ENCODE measurements around the gene ENKD1.

ENKD1 gene

GRCh38 chr16:67678354-67679023, 11.9 kb upstream of the ENKD1 start:
- no peak for DNase-seq

DNA sequence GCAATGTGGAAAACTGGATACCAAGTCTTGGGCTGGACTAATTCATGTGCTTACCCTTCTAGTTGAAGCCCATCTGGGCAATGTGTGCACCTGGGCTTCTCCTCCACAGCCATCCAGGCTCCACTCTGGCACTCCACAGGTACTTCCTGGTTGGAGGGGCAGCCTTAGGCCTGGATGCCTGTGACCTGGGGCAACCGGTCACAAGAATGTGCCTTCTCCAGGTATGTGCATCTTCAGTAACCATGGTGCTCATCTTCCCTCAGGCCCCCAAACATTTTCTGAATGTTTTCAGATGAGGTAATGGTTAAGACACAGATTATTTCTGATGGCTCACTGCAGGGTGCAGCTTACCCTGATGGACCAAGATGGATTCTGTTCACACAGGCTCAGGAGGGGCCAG, 11.2 kb upstream of the ENKD1 start:
- DNase-seq, result no peak

GRCh38 chr16:67676939-67677338, 10.4 kb upstream of the ENKD1 start:
- no peak for DNase-seq

GRCh38 chr16:67676516-67676915, 10.0 kb upstream of the ENKD1 start:
- DNase-seq, result no peak

- no peak for DNase-seq
Observed at GRCh38 chr16:67675999-67676398, 9.4 kb upstream of the ENKD1 start.

DNA sequence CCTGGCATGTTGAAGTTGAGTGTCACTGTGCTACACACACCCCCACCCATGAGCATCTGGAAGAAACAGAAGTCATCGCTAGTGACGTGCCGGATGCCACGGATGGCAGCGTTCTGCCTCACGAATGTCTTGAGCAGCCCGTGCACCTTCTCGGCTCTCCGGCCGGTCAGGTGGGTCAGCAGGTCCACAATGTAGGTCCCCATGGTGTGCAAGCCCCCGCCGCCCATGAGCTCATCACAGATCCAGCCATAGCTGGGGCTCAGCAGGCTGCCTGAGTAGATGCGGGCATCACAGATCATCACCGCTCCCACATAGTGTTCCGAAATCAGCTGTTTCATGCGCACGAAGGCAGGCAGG, 9.0 kb upstream of the ENKD1 start:
- no peak for DNase-seq

DNA sequence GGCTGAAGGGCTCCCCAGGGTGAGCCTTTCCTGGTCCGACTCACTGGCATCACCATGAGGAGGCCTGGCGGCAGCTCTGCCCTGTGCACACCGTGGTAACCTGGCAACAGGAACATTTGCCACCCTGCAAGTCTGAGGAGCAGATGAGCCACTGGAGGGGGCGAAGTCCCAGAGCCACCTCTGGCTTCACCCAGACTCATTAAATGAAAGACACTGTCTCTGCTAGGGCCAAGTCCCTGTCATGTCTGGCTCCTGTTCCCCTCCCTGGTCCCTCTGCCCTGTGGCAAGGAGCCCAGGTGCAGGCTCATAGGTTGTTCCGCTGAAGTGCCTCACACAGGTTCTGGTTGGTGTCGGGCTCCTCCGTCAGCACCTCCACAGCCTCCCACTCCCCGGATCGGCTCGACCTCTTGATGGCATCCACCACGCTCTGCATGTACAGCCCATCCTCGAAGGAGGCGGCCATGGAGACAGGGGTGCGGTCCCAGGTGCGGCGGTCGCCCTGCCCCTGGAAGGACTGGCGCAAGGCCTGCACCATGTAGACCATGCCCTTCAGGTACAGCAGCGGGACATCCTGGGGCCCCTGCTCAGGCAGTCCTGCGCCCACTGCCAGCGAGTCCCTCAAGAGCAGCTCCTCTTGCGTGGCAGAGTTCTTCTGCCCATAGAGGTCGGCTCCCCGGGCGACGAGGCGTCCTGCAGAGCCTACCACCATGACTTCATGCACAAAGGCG, 8.5 kb upstream of the ENKD1 start:
- no peak for DNase-seq

GRCh38 chr16:67673712-67674580, 7.4 kb upstream of the ENKD1 start:
- DNase-seq, result no peak

DNA sequence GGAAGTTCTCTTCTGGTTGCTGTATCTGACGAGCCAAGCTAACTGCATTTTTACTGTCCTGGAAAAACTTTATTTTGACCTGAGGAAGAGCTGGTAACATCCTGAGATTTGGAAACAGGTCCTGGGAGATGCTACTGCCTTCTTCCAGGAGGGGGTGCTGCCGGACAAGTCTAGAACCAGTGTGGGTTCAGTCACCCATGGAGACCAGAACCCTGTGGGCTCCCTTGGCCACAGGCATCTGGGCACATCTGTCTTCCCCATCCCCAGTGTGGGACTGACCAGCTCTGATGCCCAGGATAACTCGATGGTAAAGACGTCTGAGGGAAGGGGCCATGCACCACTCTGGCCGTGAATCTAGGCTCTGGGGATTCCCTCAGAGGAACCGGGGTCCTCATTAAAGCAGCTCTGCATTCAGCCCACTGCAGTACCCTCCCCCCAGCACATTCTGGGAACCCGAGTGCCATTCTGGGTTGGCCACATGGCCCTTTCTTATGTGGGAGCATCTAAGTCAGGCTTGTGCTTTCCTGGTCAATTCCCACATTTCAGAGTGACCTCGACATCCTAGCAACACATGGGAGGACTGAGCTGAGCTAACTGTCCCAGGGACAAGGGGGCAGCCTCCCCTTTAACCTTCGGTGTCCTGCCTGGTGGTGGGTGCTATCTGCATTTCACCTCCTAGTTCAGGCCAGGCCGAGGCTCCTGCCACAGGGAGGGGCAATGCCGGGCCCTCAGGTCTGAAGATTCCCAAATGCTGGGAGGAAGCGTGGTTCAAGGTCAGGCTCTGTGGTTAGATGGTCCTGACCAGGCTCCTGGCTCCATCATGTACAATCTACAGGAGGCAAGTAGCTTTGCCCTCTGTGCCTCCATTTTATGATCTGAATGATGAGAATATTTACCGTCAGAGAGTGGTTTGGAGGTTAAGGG, 6.5 kb upstream of the ENKD1 start:
- DNase-seq, result peak; percentile 70

DNA sequence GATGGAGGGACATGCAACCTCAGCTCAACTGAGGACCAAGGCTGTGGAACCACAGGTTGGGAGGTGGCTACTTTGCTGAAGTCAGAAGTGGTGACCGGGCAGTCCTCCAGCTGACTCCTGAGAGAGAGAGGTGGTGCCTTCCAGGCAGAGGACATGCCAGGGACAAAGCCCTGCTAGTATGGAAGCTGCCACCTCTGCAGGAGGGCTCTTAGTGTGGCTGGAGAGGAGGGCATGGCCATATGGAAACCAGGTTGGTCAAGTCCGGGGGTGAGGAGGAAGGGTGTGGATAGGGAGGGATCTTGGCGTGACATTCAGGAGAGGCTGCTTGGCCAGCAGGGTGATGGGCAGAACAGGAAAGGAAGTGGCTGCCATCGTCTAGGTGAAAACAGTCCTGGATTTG, 5.8 kb upstream of the ENKD1 start:
- DNase-seq, result no peak

DNA sequence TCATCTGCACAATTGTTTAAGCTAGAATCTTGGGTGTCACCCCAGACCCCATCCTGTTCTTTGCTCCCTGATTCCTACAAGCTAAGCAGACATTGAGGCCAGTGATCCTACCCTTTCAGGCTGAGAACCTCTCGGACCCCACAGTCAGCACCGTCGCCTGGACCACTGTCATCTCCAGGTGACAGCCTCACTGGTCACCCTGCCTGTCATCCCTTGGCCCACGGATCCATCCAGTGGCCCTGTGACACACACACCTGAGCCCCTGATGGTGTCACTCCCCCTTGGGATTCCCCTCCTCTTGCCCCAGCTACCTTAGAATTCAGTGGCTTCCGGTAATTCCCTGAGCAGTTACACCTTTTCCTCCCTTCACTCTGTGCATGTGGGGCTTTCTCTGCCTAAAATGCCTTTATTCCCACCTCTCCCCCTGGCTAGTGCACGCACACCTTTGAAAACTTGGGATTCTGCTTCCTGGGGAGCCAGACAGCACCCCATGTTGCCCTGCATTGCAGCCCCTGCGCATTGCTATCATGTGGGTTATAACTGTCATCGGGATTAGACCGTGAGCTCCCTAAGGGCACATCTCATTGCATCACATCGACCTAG, 3.0 kb upstream of the ENKD1 start:
- DNase-seq, result no peak

DNA sequence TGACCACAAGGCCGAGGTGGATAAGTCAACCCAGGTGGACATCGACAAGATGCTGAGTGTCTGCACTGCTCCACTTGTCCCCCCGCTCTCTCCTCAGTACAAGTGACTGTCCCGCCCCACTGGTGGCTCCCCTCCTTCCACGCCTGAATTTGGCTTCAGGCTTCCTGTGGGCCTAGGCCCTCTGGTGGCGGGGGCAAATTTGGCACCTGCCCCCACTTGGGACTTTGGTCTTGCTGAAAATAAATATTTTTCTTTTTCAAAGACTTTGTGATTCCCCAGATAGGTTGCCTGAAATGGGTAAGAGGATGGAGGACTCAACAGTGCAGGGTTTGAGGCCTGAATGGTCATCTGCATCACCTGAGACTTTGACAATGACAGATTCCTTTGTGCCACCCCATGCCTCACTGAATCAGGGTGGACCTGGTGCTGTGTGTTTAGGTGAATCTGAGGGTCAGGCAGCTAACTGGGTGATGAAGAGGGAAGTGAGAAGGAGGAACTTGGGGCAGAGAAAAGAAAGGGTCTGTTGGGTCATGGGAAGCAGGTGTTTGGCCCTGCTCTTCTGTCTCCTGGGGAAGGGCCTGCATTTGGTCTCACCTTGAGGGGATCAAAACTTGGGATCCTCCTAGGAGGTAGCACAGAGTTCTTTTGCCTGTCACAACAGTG, 2.1 kb upstream of the ENKD1 start:
- no peak for DNase-seq

GRCh38 chr16:67667817-67668494, 1.4 kb upstream of the ENKD1 start:
- peak; percentile 95 for DNase-seq

GRCh38 chr16:67667453-67667816, 885 bp upstream of the ENKD1 start:
- no peak for DNase-seq

DNA sequence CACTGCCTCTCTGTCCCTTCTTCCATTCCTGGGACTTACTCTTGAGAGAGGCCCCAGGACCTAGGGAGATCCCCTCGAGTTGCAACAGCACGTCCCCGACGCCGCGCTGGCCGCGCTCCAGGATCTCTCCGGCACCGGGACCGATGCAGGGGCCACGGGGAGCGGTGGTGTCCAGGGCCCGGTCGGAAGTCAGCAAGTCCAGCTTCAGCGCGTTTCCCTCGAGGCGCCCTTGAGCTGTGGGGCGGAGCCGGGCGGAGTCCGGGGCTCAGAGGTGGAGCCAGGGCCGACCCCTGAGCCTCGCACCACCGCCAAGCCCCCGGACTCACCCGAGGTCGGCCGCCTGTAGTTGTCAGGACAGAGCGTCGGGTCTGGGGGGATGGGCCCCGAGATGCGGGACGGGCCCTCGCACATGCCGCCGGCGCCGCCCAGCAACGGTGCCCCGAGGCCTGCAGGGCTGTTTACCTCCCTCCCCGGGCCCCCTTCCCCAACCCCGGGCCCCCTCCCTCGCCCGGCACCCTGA, 458 bp downstream of the ENKD1 start:
- peak; percentile 73 for DNase-seq

DNA sequence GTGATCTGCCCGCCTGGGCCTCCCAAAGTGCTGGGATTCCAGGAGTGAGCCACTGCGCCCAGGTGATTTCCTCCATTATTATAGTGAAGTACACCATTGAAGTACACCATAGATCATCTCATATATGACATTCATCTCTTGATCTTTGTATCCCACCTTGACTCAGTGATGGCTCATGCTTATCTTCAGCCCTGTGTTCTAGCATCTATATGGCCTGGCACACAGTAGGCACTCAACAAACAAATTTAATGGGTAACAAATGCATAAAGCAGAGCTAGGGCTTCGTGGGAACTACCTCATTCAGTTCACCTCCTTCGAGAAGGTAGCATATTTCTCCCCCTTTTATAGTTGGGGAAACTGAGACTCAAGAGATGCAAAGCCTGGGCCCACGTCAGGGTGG, 952 bp downstream of the ENKD1 start:
- DNase-seq, result no peak

DNA sequence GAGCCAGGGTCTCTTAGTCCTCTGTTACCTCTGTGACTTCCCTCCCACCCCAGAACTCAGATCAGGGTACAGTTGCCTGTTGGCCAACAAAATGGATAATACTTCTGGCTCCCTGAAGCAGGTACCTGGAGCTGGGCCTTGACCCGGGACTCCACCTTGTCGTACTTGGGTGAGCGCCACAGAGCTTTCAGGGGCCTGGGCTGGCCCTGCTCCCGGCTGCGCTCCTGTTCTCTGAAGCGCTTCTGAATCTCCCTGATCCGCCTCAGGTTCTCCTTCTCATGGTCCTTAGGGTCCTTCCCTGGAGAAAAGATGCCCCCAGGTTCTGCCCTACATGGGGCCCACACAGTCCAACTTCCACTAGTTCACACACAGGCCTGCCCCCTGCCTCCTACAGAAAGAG, 1.7 kb downstream of the ENKD1 start:
- DNase-seq, result no peak

- peak; percentile 63 for DNase-seq
Observed at GRCh38 chr16:67664258-67664657, 2.3 kb downstream of the ENKD1 start.

GRCh38 chr16:67663877-67664222, 2.7 kb downstream of the ENKD1 start:
- no peak for DNase-seq

- DNase-seq, result peak; percentile 51
Observed at GRCh38 chr16:67663151-67663876, 3.2 kb downstream of the ENKD1 start.
